NCI-H460 (cell line): ENCODE results near the gene DDHD1. TPM values are rescaled to one million over a fixed set of nuclear protein-coding genes. Genes with fewer than 3 reads are reported as not detected.

Experiments used
- DNase-seq: peaks from one replicate; pipeline ENCODE4 v3.0.0-alpha.2; 2016; ENCODE audit warnings: low read depth; ENCODE audit errors: extremely low read depth
- small RNA-seq, 2 experiments: library from RNA; depleted of rRNA; stranded (forward); fragments of <200 nt; gene quantifications; one replicate each; pipeline ENCODE3, GENCODE V24; 2014
- total RNA-seq: library from RNA; depleted of rRNA; stranded (reverse); fragments of >200 nt; shearing (Covaris generic); gene quantifications from 2 replicates; pipeline ENCODE4 v1.2.3, GENCODE V29; 2014; rRNA removed

Gene DDHD1
- total RNA-seq, 1 experiment from 2014 or later, result 17.1 TPM

- DNase-seq, result no peak
Observed at GRCh38 chr14:53002576-53002975, 150.5 kb downstream of the DDHD1 start.

DNA sequence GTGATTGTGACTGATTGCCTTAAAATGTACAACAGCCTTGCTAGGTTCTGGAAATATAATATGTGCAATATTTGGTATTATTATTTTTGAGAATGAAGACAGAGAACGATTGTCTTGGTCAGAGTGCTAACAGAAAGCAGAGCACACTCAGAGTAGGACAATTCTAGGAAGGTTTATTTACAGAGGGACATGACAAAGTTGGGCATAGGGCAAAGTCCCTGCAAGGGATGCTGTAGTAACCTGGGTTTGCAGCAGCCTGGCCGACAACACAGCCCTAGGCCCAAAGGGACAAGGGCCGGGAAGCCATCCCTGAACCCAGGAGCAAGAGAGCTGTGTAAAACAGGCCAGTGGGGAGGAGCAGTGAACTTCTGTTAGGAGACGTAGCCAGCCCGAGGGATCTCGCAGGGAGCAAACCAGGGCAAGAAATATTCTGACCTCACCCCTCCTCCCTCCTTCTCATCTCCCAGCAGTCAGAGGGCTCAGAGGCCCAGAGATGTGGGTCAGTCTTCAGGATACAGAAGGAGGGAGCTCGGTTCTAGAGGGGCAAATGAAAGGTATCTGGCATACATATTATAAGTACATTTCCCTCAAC is 151.2 kb downstream of the DDHD1 start:
- no peak for DNase-seq

GRCh38 chr14:52998376-52999015 is 154.6 kb downstream of the DDHD1 start:
- no peak for DNase-seq

DNA sequence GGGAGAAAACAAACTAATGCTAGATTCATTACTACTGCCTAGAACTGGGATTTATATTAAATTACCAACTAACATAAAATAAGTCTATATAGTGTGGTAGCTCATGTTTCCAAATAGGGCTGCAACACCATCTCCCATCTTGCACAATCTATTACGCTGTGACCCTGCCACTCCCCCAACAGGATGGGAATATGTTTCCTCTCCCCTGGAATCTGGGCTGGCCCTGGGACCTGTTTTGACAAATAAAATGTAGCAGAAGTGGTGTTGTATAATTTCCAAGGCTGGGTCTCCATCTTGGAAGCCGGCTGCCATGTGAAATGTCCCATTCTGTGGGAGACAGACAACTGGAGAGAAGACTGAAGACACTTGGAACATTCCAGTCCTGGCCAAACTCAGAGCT is 156.6 kb downstream of the DDHD1 start:
- no peak for DNase-seq

GRCh38 chr14:52995998-52996397 is 157.1 kb downstream of the DDHD1 start:
- DNase-seq, result no peak

GRCh38 chr14:52992236-52992870 is 160.8 kb downstream of the DDHD1 start:
- DNase-seq, result no peak

- no peak for DNase-seq
Observed at GRCh38 chr14:52988139-52988538, 165.0 kb downstream of the DDHD1 start.

DNA sequence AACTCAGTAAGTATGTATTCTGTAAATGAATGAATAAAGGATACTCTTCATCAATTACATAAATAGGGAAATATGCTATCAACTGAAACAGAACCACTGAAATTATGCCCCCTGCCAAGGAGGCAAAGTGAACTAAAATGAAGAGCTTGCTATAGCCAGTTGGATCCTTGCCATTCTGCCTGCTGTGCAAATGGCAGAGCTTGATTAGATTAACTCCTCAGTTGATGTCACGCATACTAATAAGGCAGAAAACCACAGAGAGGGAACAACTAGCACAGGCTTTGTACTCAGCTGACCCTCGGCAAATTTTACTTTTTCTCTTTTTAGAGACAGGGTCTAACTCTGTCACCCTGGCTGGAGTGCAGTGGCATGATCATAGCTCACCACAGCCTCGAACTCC is 165.6 kb downstream of the DDHD1 start:
- no peak for DNase-seq

DNA sequence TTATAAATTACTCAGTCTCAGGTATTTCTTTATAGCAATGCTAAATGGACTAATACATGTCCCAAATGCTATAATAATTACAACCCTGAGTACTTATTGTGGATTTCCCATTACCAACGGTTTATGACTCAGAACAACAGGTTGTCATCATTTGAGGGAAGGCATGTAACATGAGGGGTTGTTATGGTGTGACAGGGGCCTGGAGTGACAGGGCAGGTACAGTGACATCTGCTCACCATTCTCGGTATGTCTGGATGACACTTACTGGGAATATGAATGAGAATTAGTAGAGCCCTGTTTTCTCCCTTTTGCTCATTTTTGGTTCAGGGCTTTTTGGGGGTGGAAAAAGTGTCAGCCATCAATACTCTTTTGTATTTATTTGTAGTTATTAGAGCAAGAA is 166.1 kb downstream of the DDHD1 start:
- DNase-seq, result no peak

Small RNAs within 50 kb of the gene (small RNA-seq; reads per million reads assigned to genes)
- 0 reads per million in 2 experiments for gene AL352979.1

Other genes with a start within 250 kb of the DDHD1 start
- gene FERMT2, start 202.3 kb downstream of the DDHD1 start, total RNA-seq, result 62.2 and 62.3 TPM in 2 replicates